Esophagus muscularis mucosa (tissue), 4 donors: Measurements from ENCODE around the gene GXYLT1.

Experiments used
- EP300 ChIP-seq: sonication (generic); formaldehyde crosslinking; IDR thresholded peaks from one replicate; pipeline ENCODE4 v1.6.1; 2017; ENCODE audit warnings: antibody characterized with exemption
- POLR2A ChIP-seq: fragments of 450-650 bp; IDR thresholded peaks from one replicate; pipeline ENCODE4 v1.6.1; 2017; ENCODE audit warnings: antibody characterized with exemption, moderate library complexity, mild to moderate bottlenecking, low read depth
- POLR2AphosphoS5 ChIP-seq, 2 donors: sonication (generic); formaldehyde crosslinking; IDR thresholded peaks; one replicate each; pipeline ENCODE4 v1.6.1; 2017; ENCODE audit warnings: antibody characterized with exemption in 2 of 2
- TF ChIP-seq, protein P1 (sequence below), 3 experiments: fragments of 200-600 bp in 2 of 3; fragments of 450-650 bp in 1 of 3; sonication (generic) in 2 of 3; IDR thresholded peaks; one replicate each; pipeline ENCODE4 v1.5.1; 2017 to 2019; ENCODE audit warnings: antibody characterized with exemption in 3 of 3, mild to moderate bottlenecking in 2 of 3, moderate library complexity in 1 of 3

DNA sequence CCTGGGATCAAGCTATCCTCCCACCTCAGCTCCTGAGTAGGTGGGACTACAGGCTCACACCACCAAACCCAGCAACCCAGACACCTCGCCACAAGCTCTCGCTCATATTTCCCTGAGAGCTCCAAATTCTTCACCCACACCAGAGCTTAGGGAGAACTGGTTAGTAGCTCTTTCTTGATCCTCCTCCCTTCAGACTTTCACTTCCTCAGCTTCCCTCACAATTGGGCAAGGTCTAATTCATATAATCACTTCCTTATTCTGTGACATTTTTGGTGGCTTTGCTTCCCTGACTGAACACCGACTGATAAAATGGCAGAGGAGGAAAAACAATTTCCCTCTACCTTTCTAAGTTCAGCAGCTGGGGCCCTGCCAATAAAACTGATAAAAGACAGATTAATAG, 88.5 kb downstream of the GXYLT1 start:
- TF ChIP-seq, protein P1, sequence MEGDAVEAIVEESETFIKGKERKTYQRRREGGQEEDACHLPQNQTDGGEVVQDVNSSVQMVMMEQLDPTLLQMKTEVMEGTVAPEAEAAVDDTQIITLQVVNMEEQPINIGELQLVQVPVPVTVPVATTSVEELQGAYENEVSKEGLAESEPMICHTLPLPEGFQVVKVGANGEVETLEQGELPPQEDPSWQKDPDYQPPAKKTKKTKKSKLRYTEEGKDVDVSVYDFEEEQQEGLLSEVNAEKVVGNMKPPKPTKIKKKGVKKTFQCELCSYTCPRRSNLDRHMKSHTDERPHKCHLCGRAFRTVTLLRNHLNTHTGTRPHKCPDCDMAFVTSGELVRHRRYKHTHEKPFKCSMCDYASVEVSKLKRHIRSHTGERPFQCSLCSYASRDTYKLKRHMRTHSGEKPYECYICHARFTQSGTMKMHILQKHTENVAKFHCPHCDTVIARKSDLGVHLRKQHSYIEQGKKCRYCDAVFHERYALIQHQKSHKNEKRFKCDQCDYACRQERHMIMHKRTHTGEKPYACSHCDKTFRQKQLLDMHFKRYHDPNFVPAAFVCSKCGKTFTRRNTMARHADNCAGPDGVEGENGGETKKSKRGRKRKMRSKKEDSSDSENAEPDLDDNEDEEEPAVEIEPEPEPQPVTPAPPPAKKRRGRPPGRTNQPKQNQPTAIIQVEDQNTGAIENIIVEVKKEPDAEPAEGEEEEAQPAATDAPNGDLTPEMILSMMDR (IDR thresholded peaks at IDR 0.05), result no peak
- no peak for TF ChIP-seq POLR2AphosphoS5 (IDR thresholded peaks at IDR 0.05)
- TF ChIP-seq POLR2A, result no peak
- TF ChIP-seq EP300, result no peak
